Adrenal gland (tissue), 12 donors: ENCODE data around the gene CXCL11. TPM values are rescaled to one million over a fixed set of nuclear protein-coding genes. Genes with fewer than 3 reads are reported as not detected.

Source experiments
- DNase-seq, 7 donors: peaks; one replicate each; pipeline ENCODE4 v3.0.0-alpha.2; 2019 to 2020
- H3K27ac ChIP-seq, 5 donors: fragments of 200-600 bp; sonication (generic) in 4 of 5; 1 replicate in 3 of 5; 2 replicates in 2 of 5; pipeline versions ENCODE4 v1.5.1 to v1.8.0; 2016 to 2020; ENCODE audit warnings: mild to moderate bottlenecking in 1 of 5
- H3K27me3 ChIP-seq: fragments of 200-600 bp; 2 replicates; pipeline ENCODE4 v1.8.0; 2021
- H3K36me3 ChIP-seq, 2 donors: fragments of 200-600 bp; replicated peaks in 1 of 2; 1 replicate in 1 of 2; 2 replicates in 1 of 2; pipeline versions ENCODE4 v1.5.1 to v1.8.0; 2018 to 2022
- H3K4me1 ChIP-seq, 2 donors: fragments of 200-600 bp; replicated peaks in 1 of 2; 1 replicate in 1 of 2; 2 replicates in 1 of 2; pipeline versions ENCODE4 v1.5.1 to v1.8.0; 2018 to 2021
- H3K4me3 ChIP-seq, 4 donors: fragments of 200-600 bp; sonication (generic) in 3 of 4; one replicate each; pipeline ENCODE4 v1.5.1; 2016 to 2018
- H3K9me3 ChIP-seq, 3 donors: fragments of 200-600 bp; sonication (generic) in 1 of 3; replicated peaks in 1 of 3; 1 replicate in 2 of 3; 2 replicates in 1 of 3; pipeline versions ENCODE4 v1.5.1 to v1.8.0; 2016 to 2021
- POLR2A ChIP-seq, 2 donors: fragments of 450-650 bp; IDR thresholded peaks; one replicate each; pipeline ENCODE4 v1.6.1; 2017; ENCODE audit warnings: antibody characterized with exemption in 2 of 2, mild to moderate bottlenecking in 2 of 2, moderate library complexity in 1 of 2
- WGBS, 4 donors: extraction: QIAGEN DNeasy Blood & Tissue Kit in 2 of 4; methylation state at CpG; one replicate each; pipeline versions ENCODE4 v1.1.5 to v1.1.7; 2013 to 2017; 5-methylcytosine and 5-hydroxymethylcytosine counted together
- intact Hi-C, 2 donors: fragments of 100-400 bp; cut with DNase I; formaldehyde crosslinking; loops; one replicate each; pipeline versions ENCODE4 v1.14.1 to v1.15.0; 2022 to 2023
- polyA plus RNA-seq, 3 donors: library from polyadenylated mRNA; stranded (reverse); fragments of 200-250 nt in 2 of 3; fragments of 350-450 nt in 1 of 3; fragmentation: Illumina TruSeq in 1 of 3; extraction: RNeasy Lipid Tissue Mini Kit (QIAGEN cat#74804) in 1 of 3; gene quantifications; one replicate each; pipeline ENCODE4 v1.2.3, GENCODE V29; 2013 to 2014
- total RNA-seq, 9 donors: library from RNA; depleted of rRNA in 4 of 9; stranded (reverse); fragments of >200 nt in 4 of 9; fragments of 120-200 nt in 1 of 9; fragmentation: NEBNext Ultra II Directional in 1 of 9; extraction: Animal tissue kit (Norgen Biotek cat#: 25700) in 1 of 9; gene quantifications; one replicate each; pipeline versions ENCODE4 v1.1.0 to v1.2.4, GENCODE V29; 2013 to 2023
- TF ChIP-seq, protein P1 (sequence below), 6 experiments: fragments of 450-650 bp in 4 of 6; fragments of 200-600 bp in 2 of 6; sonication (generic) in 1 of 6; IDR thresholded peaks; 1 replicate in 5 of 6; 2 replicates in 1 of 6; pipeline versions ENCODE4 v1.5.1 to v1.8.0; 2016 to 2021; ENCODE audit warnings: antibody characterized with exemption in 6 of 6, mild to moderate bottlenecking in 2 of 6, moderate library complexity in 1 of 6
- donor health status: healthy with polysubstance abuse.
- donor health status: Bipolar disorder and iron deficiency.
- donor health status: DM: yes; HTN: yes; CAD: no.
- donor health status: DM: no; HTN: no; CAD: no.
- donor health status: DM: no; HTN: no; CAD: no.
- donor health status: DM: yes; HTN: yes; CAD: no.

Gene CXCL11
- total and polyA plus RNA-seq, 12 donors, result 0.10 to 1.2 (median 0.43) TPM; not detected in 6

DNA sequence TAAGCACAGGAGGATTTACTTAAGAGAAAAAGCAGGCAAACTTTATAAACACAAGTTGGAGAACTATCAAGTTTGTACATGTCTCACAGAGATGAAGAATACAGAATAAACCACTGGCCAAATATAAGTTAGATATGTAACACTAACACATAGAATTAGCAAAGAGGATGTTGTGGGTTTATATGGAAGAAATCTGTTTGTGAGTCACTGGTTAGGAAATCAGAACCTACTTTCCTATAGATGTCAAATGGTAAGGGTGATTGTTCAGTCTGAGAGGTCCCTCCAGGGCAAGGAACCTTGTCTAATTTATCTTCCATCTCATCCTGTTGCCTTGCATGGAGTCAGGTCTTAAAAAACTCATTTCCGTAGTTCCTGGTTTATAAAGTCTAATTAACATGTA, 23.9 kb upstream of the CXCL11 start:
- no peaks in the 10 kb centered on the region for H3K27me3 ChIP-seq
- H3K9me3 ChIP-seq, result no peaks in the 10 kb centered on the region
- intact Hi-C loops, result no loop called here
- TF ChIP-seq POLR2A (IDR thresholded peaks at IDR 0.05), result no peak
- TF ChIP-seq, protein P1, sequence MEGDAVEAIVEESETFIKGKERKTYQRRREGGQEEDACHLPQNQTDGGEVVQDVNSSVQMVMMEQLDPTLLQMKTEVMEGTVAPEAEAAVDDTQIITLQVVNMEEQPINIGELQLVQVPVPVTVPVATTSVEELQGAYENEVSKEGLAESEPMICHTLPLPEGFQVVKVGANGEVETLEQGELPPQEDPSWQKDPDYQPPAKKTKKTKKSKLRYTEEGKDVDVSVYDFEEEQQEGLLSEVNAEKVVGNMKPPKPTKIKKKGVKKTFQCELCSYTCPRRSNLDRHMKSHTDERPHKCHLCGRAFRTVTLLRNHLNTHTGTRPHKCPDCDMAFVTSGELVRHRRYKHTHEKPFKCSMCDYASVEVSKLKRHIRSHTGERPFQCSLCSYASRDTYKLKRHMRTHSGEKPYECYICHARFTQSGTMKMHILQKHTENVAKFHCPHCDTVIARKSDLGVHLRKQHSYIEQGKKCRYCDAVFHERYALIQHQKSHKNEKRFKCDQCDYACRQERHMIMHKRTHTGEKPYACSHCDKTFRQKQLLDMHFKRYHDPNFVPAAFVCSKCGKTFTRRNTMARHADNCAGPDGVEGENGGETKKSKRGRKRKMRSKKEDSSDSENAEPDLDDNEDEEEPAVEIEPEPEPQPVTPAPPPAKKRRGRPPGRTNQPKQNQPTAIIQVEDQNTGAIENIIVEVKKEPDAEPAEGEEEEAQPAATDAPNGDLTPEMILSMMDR (IDR thresholded peaks at IDR 0.05), result no peak
- no peak overlapping the region for H3K4me3 ChIP-seq
- WGBS, 4 donors, result 61 to 76% (median 62%) methylated on average over 1 of the region's 1 CpG
- H3K36me3 ChIP-seq, result no peaks in the 10 kb centered on the region
- no peak for DNase-seq
- no peaks in the 10 kb centered on the region for H3K4me1 ChIP-seq
- H3K27ac ChIP-seq, result no peak overlapping the region

DNA sequence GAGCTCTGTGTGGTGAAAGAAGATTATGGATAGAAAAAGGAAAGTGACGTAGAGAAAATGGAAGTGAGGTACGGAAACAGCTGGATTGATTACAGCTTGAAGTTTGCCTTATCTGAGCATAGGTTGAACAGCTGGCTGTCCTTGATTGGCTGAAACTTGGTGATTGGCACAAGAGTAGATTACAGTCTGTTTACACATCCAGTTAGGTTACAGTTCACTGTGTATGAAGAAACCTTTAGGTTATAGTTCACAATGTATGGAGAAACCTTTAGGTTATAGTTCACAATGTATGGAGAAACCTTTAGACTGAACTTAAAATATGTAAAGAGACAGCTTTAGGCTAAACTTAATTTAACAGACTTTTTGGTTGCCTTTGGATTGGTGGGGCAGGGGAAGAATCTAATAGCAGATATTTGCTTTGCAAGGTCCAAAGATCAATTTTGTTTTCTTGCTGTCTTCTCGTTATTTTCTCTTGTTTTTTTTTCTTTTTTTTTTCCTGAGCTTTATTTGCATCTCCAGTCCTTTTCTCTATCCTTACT, 23.1 kb upstream of the CXCL11 start:
- TF ChIP-seq, protein P1 (IDR thresholded peaks at IDR 0.05), result no peak
- no peak for TF ChIP-seq POLR2A (IDR thresholded peaks at IDR 0.05)
- H3K4me3 ChIP-seq, result no peak overlapping the region
- no peaks in the 10 kb centered on the region for H3K9me3 ChIP-seq
- no peaks in the 10 kb centered on the region for H3K4me1 ChIP-seq
- no peak for DNase-seq
- peaks cover 6% of the 10 kb centered on the region for H3K27me3 ChIP-seq
- 45 to 68% (median 59%) methylated on average over 3 of the region's 3 CpGs for WGBS, 4 donors
- H3K27ac ChIP-seq, result no peak overlapping the region
- H3K36me3 ChIP-seq, result no peaks in the 10 kb centered on the region
- intact Hi-C loops, result no loop called here

DNA sequence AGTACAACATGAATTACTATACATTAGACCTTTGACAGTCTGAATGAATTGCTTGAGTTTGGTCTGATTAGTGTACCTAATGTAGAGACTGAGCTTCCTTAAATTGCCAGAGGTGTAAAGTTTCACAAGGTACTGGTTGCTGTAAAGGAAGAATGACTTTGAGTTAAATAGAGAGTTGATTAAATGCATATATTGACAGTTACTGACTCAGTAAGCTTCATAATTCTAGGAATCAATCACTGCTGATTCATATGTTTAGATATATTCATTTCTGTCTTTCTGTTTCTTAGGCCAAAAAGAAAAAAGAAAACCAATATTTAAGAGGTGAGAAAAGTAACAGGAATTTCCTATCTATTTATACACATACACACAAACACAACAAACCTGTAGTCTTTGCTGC, 22.4 kb upstream of the CXCL11 start:
- intact Hi-C loops, result no loop called here
- TF ChIP-seq POLR2A (IDR thresholded peaks at IDR 0.05), result no peak
- TF ChIP-seq, protein P1 (IDR thresholded peaks at IDR 0.05), result no peak
- no peaks in the 10 kb centered on the region for H3K9me3 ChIP-seq

DNA sequence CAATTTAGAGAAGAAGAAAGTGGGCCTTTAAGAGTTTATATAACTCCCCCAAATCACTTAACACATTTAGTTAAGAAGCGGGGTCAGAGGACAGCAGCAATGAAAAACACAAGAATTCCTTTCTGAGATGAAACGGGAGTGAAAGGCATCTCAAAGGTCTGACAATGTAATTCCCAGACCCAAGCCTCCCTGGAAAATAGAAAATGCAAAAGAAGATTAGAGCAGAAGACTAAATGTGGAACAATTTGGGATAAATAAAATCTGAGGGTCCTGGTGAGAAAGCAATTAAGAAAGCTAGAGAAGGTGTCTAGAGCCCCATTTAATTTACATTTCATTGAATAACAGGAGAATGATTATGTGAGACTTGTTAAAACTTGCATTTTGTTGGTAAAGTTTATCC, 19.6 kb upstream of the CXCL11 start:
- Histone ChIP-seq H3K27ac (no peak overlapping the region), H3K9me3 (no peaks in the 10 kb centered on the region), H3K4me3 (no peak overlapping the region), H3K27me3 (peaks cover 6% of the 10 kb centered on the region), H3K36me3 (no peaks in the 10 kb centered on the region), H3K4me1 (no peaks in the 10 kb centered on the region)
- intact Hi-C loops, result no loop called here
- no peak for DNase-seq
- TF ChIP-seq POLR2A (IDR thresholded peaks at IDR 0.05), result no peak
- TF ChIP-seq, protein P1 (IDR thresholded peaks at IDR 0.05), result no peak
- 54 to 69% (median 60%) methylated on average over 2 of the region's 2 CpGs for WGBS, 4 donors

More for the DNA sequence above, 22.4 kb upstream of the CXCL11 start:
- Histone ChIP-seq H3K4me3 (no peak overlapping the region), H3K4me1 (no peaks in the 10 kb centered on the region), H3K36me3 (no peaks in the 10 kb centered on the region), H3K27me3 (peaks cover 6% of the 10 kb centered on the region), H3K27ac (no peak overlapping the region)
- DNase-seq, result no peak
